NCI-H446 treated with DMSO at 0.1 percent for 48 hours (cell line): Measurements from ENCODE around the gene SCG5.
"Not testable (repeated sequence)": the region's sequence is repeated elsewhere in the genome, so short reads cannot be mapped to it uniquely, and the experiment has no call there.

Experiments used
- DNase-seq: peaks from one replicate; lab custom pipeline; 2025; lab: John Stamatoyannopoulos, UW

The SCG5 gene

GRCh38 chr15:32641517-32642059 is at the start of gene SCG5:
Gene SCG5 (plus strand): TSS chr15:32641710. CDS start chr15:32643593, 1,883 bp downstream.
- DNase-seq, result no peak

- DNase-seq, result not testable (repeated sequence)
Measured at GRCh38 chr15:32593151-32593550, 48.4 kb upstream of the SCG5 start, which contains the start of gene GOLGA8N. Gene GOLGA8N (plus strand): TSS chr15:32593456.

- not testable (repeated sequence) for DNase-seq
Measured at GRCh38 chr15:32609518-32609917, 32.0 kb upstream of the SCG5 start.

DNA sequence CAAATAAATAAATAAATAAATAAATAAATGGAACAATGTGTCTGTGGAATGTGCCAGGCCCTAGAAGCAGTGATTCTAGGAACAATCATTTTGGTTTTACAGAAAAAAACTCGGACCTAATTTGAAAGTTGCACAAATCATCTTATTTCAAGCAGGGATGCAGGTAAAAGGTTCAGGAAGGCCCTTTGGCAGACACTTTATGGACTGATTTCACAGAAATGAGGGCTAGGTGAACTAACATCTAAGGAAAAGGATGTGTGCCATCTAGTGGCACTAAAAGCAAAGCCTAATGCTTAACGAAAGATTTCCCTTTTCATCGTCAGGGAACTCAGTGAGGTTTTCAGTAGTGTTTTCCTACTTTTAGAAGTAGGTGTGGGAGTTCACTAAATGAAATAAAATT is 30.8 kb upstream of the SCG5 start:
- DNase-seq, result not testable (repeated sequence)

DNA sequence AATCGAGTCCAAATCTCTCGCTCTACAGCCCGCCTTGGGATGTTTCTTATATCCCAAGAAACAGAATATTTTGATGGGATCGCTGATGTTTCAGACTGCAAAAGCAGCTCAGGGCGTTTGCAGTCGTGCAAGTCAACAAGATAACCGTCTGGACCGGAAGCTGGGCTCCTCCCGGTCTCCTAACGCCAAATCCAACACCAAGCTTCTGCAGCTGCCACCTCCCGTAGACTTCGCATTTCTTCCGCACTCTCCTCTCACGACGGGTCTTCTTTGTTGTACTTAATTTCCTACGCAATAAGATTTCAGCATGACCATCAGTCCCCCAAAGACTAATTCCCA is 26.8 kb upstream of the SCG5 start:
- not testable (repeated sequence) for DNase-seq

- not testable (repeated sequence) for DNase-seq
Measured at GRCh38 chr15:32615051-32615870, 26.2 kb upstream of the SCG5 start, which contains the start of gene ARHGAP11A. Gene ARHGAP11A (plus strand): TSS chr15:32615504. CDS start chr15:32616212, 708 bp downstream.

DNA sequence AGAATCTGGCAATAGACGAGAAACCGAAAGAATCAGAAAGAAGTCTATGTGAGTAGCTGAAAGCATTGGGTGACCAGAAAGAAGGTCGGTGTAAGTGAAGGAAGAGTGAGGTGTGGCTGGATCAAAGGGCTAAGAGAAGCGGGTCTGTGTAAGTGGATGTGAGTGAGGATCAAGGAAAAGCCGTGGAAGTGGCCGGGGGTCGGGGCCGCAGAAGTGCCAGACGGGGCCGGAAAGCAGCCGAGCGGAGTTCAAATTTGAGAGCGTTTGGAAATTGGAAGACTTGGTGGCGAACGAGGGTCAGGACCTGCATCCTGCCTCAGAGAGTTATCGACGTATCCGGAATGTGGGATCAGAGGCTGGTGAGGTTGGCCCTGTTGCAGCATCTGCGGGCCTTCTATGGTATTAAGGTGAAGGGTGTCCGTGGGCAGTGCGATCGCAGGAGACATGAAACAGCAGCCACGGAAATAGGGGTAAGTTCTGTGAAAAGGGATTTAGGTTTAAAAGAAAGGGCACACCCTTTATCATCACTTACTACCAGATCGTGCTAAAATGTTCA is 25.6 kb upstream of the SCG5 start:
- DNase-seq, result not testable (repeated sequence)

DNA sequence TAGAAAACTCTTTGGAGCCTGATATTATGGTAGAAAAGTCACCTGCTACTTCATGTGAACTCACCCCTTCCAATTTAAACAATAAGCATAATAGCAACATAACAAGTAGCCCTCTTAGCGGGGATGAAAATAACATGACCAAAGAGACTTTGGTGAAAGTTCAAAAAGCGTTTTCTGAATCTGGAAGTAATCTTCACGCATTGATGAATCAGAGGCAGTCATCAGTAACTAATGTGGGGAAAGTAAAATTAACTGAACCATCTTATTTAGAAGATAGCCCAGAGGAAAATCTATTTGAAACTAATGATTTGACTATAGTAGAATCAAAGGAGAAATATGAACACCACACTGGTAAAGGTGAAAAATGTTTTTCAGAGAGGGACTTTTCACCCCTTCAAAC is 5.1 kb upstream of the SCG5 start:
- no peak for DNase-seq

- no peak for DNase-seq
Measured at GRCh38 chr15:32636908-32637567, 4.5 kb upstream of the SCG5 start.

- DNase-seq, result no peak
Measured at GRCh38 chr15:32637704-32638103, 3.8 kb upstream of the SCG5 start.

- DNase-seq, result no peak
Measured at GRCh38 chr15:32642667-32643435, 1.3 kb downstream of the SCG5 start.

DNA sequence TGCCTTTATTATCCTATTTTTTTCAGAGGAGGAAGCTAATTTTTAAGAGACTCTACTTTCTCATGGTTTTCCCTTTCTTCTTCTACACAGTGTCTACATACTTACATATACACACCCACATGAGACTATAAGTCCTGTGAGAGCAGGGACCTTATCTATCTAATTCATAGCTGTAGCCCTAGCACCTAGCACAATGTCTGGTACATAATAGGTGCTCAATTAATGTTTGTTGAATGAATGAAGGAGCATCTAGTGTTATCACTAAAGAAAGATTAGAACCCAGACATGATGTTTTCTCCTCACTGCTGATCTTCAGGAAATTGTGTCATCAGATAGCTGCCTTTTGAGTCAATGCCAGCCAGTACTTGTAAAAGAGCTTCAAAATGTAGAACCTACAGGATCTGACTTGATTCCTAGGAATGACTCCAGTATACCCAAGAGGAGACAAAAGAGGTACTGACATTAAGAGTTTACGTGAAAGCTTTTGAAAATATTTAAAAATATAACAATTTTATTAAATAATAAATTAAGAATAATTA is 2.5 kb downstream of the SCG5 start:
- no peak for DNase-seq

GRCh38 chr15:32646291-32646690 is 4.8 kb downstream of the SCG5 start:
- no peak for DNase-seq

GRCh38 chr15:32649342-32649741 is 7.8 kb downstream of the SCG5 start:
- DNase-seq, result no peak

- DNase-seq, result peak; percentile 15
Measured at GRCh38 chr15:32651229-32651837, 9.8 kb downstream of the SCG5 start.

DNA sequence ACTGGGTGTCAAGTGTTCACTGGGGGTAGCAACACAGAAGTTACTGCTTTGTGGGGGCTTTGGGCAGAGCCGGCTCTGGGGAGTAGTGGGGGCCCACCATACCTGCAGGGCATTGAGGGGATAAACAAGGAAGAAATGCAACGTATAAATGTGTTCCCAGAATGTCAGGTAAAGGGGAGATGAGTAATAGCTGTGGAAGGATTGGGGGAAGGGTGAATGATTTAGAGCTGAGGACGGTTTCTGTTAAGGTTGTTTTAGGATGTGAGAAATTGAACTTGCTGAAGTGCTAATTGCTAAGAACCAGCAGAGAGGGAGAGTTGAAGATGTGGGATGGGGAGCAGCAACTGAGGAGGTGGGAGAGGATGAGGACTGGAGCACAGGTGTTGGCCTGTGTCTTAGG is 10.7 kb downstream of the SCG5 start:
- no peak for DNase-seq

GRCh38 chr15:32656091-32656490 is 14.6 kb downstream of the SCG5 start:
- DNase-seq, result no peak

- DNase-seq, result no peak
Measured at GRCh38 chr15:32656496-32656895, 15.0 kb downstream of the SCG5 start.

DNA sequence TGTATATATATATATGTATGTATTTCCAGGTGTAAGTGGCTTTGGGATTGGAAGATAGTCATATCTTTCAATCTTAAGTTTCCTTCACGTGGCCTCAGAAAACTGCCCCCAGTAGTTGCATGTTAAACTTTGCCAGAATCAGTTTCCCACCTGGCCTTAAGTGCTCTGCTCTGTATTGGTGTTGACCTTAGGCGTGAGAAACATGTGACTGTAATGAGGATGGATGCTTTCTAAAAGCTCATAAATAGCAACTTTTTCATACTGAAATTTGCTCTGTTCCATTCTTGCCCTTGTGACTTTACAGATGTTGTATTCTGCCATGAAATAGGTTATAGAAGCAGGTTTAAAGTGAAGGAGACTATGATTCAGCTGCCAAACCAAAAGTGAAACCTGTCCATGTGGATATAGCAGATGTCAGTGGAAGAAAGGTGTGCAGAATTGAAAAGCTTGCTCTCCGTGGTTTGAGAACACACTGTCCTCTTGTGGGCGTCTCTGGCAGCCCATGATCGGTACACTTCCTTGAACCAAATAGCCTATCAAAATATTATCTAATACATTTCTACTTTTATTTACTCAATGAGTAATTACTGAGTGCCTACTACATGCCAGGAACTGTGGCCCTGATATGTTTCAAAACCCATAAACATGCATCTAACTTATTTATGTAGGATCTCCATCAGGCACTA is 15.8 kb downstream of the SCG5 start:
- no peak for DNase-seq

- DNase-seq, result no peak
Measured at GRCh38 chr15:32657941-32658340, 16.4 kb downstream of the SCG5 start.
